Measurements from ENCODE around the gene COL1A1.
A peak's percentile ranks its signal among the peaks of the same experiment; 100 is the strongest.

COL1A1 gene

GRCh38 chr17:50213026-50214022 lies 11.9 kb upstream of the COL1A1 start:
- DNase-seq: no peak

GRCh38 chr17:50212121-50212843 lies 10.9 kb upstream of the COL1A1 start:
- DNase-seq: no peak

GRCh38 chr17:50211249-50212120 lies 10.1 kb upstream of the COL1A1 start:
- DNase-seq: no peak

GRCh38 chr17:50210240-50211225 lies 9.1 kb upstream of the COL1A1 start:
- DNase-seq: no peak

- no peak for DNase-seq
These were observed 8.2 kb upstream of the COL1A1 start for GRCh38 chr17:50209472-50210239.

- DNase-seq: no peak
These were observed 7.7 kb upstream of the COL1A1 start for GRCh38 chr17:50209133-50209471.

- no peak for DNase-seq
These were observed 7.2 kb upstream of the COL1A1 start for GRCh38 chr17:50208611-50209061.

- no peak for DNase-seq
These were observed 6.5 kb upstream of the COL1A1 start for GRCh38 chr17:50207792-50208567.

GRCh38 chr17:50207315-50207714 lies 5.9 kb upstream of the COL1A1 start:
- DNase-seq: no peak

- peak; percentile 43 for DNase-seq
These were observed 5.3 kb upstream of the COL1A1 start for GRCh38 chr17:50206604-50207293.

GRCh38 chr17:50205963-50206505 lies 4.6 kb upstream of the COL1A1 start:
- no peak for DNase-seq

- DNase-seq: no peak
These were observed 3.9 kb upstream of the COL1A1 start for GRCh38 chr17:50205111-50205962.

- DNase-seq: no peak
These were observed 3.0 kb upstream of the COL1A1 start for GRCh38 chr17:50204431-50204830.

GRCh38 chr17:50203604-50204345 lies 2.3 kb upstream of the COL1A1 start:
- no peak for DNase-seq

GRCh38 chr17:50203086-50203485 lies 1.7 kb upstream of the COL1A1 start:
- DNase-seq: peak; percentile 31

- peak; percentile 90 for DNase-seq
These were observed 765 bp downstream of the COL1A1 start for GRCh38 chr17:50200457-50201275.
